Gastroesophageal sphincter (tissue), 4 donors: ENCODE results near the gene HAUS2. TPM values are rescaled to one million over a fixed set of nuclear protein-coding genes. Genes with fewer than 3 reads are reported as not detected.
A peak's percentile ranks its signal among the peaks of the same experiment; 100 is the strongest.

ENCODE experiments used
- ATAC-seq: fragments of 150-250 bp; one replicate; pipeline ENCODE4 v1.9.1; 2016; ENCODE audit warnings: mild to moderate bottlenecking, moderate library complexity
- H3K27ac ChIP-seq, 4 donors: fragments of 200-600 bp; sonication (generic) in 3 of 4; 1 replicate in 3 of 4; 2 replicates in 1 of 4; pipeline ENCODE4 v1.5.1; 2016 to 2019
- H3K27me3 ChIP-seq: fragments of 200-600 bp; sonication (generic); one replicate; pipeline ENCODE4 v1.5.1; 2019
- H3K36me3 ChIP-seq, 2 donors: fragments of 200-600 bp; sonication (generic); one replicate each; pipeline ENCODE4 v1.5.1; 2019; ENCODE audit warnings: control low read depth in 1 of 2
- H3K4me1 ChIP-seq, 3 donors: fragments of 200-600 bp; sonication (generic); 1 replicate in 2 of 3; 2 replicates in 1 of 3; pipeline ENCODE4 v1.5.1; 2016 to 2019; ENCODE audit warnings: control low read depth in 2 of 3
- H3K4me3 ChIP-seq, 2 donors: fragments of 200-600 bp; sonication (generic); one replicate each; pipeline ENCODE4 v1.5.1; 2019; ENCODE audit warnings: mild to moderate bottlenecking in 1 of 2, moderate library complexity in 1 of 2
- H3K9me3 ChIP-seq, 3 donors: fragments of 200-600 bp; sonication (generic); one replicate each; pipeline ENCODE4 v1.5.1; 2017 to 2019; ENCODE audit warnings: control low read depth in 2 of 3
- CTCF ChIP-seq, 4 experiments: fragments of 200-600 bp in 2 of 4; fragments of 450-650 bp in 2 of 4; sonication (generic) in 1 of 4; IDR thresholded peaks; one replicate each; pipeline ENCODE4 v1.5.1; 2017 to 2019; ENCODE audit warnings: antibody characterized with exemption in 4 of 4, mild to moderate bottlenecking in 2 of 4, moderate library complexity in 2 of 4
- EP300 ChIP-seq: sonication (generic); formaldehyde crosslinking; IDR thresholded peaks from one replicate; pipeline ENCODE4 v1.6.1; 2017; ENCODE audit warnings: antibody characterized with exemption, mild to moderate bottlenecking
- POLR2A ChIP-seq, 2 donors: fragments of 450-650 bp; IDR thresholded peaks; one replicate each; pipeline ENCODE4 v1.6.1; 2017; ENCODE audit warnings: antibody characterized with exemption in 2 of 2, mild to moderate bottlenecking in 2 of 2, moderate library complexity in 1 of 2
- POLR2AphosphoS5 ChIP-seq: sonication (generic); formaldehyde crosslinking; IDR thresholded peaks from one replicate; pipeline ENCODE4 v1.6.1; 2017; ENCODE audit warnings: antibody characterized with exemption
- WGBS, 2 donors: methylation state at CpG; one replicate each; pipeline ENCODE4 v1.1.5; 2018; ENCODE audit warnings: low coverage in 1 of 2; 5-methylcytosine and 5-hydroxymethylcytosine counted together
- total RNA-seq, 4 donors: library from RNA; depleted of rRNA; stranded (reverse); fragments of >200 nt; gene quantifications; one replicate each; pipeline ENCODE4 v1.1.0, GENCODE V29; 2016

HAUS2 gene
- total RNA-seq, 4 donors from 2014 or later: 15.3 to 42.2 (median 32.3) TPM

GRCh38 chr15:42575188-42576039 is 26.8 kb downstream of the HAUS2 start, which contains the start of gene STARD9:
TSS of gene STARD9 (plus strand) at chr15:42575606. CDS start at chr15:42575716, 110 bp downstream.
- Histone ChIP-seq H3K9me3 (no peaks in the 10 kb centered on the region), H3K4me3 (peak within 1 kb of the TSS; percentile 81 to 93), H3K27ac (peak within 1 kb of the TSS; percentile 83 to 98 (median 95)), H3K36me3 (no peaks in the 10 kb centered on the region), H3K27me3 (no peaks in the 10 kb centered on the region), H3K4me1 (peaks cover 0 to 54% (median 13%) of the 10 kb centered on the region in 3 donors)
- 0% methylated on average over 2 to 12 of the region's 95 CpGs for WGBS, 2 donors
- TF ChIP-seq CTCF (IDR thresholded peaks at IDR 0.05): peak in 2 of 4 experiments; percentile 13 to 17
- peak; percentile 55 for TF ChIP-seq POLR2AphosphoS5
- TF ChIP-seq POLR2A (IDR thresholded peaks at IDR 0.05): peak; percentile 75 to 77
- no peak for TF ChIP-seq EP300
- ATAC-seq: peak; percentile 97

GRCh38 chr15:42576040-42576594 is 27.5 kb downstream of the HAUS2 start:
- peak overlapping the region; percentile 83 to 98 (median 95) for H3K27ac ChIP-seq
- no peaks in the 10 kb centered on the region for H3K27me3 ChIP-seq
- peaks cover 0 to 61% (median 13%) of the 10 kb centered on the region in 3 donors for H3K4me1 ChIP-seq
- peak overlapping the region; percentile 81 to 93 for H3K4me3 ChIP-seq
- no peak for ATAC-seq
- no peak for TF ChIP-seq POLR2AphosphoS5
- 0 to 2% methylated on average over 12 to 15 of the region's 16 CpGs for WGBS, 2 donors
- no peaks in the 10 kb centered on the region for H3K9me3 ChIP-seq
- no peaks in the 10 kb centered on the region for H3K36me3 ChIP-seq

- WGBS, 2 donors: 40 to 55% methylated on average over 1 of the region's 1 CpG
- peak overlapping the region in 3 of 4 donors; percentile 93 to 98 (median 97) for H3K27ac ChIP-seq
Measured at GRCh38 chr15:42576776-42577175, 28.1 kb downstream of the HAUS2 start.

GRCh38 chr15:42577514-42578031 is 28.9 kb downstream of the HAUS2 start:
- TF ChIP-seq CTCF (IDR thresholded peaks at IDR 0.05): no peak
- no peak for TF ChIP-seq POLR2A (IDR thresholded peaks at IDR 0.05)
- TF ChIP-seq POLR2AphosphoS5: peak; percentile 10
- Histone ChIP-seq H3K4me3 (peak overlapping the region in 1 of 2 donors; percentile 93), H3K27ac (peak overlapping the region in 3 of 4 donors; percentile 69 to 97 (median 93)), H3K4me1 (peaks cover 9 to 75% (median 21%) of the 10 kb centered on the region in 3 donors), H3K9me3 (no peaks in the 10 kb centered on the region), H3K36me3 (no peaks in the 10 kb centered on the region), H3K27me3 (no peaks in the 10 kb centered on the region)
- ATAC-seq: no peak
- WGBS, 2 donors: 0 to 20% methylated on average over 1 of the region's 1 CpG

More at GRCh38 chr15:42576776-42577175, 28.1 kb downstream of the HAUS2 start:
- ATAC-seq: no peak
- Histone ChIP-seq H3K9me3 (no peaks in the 10 kb centered on the region), H3K27me3 (no peaks in the 10 kb centered on the region), H3K4me3 (peak overlapping the region; percentile 81 to 93), H3K4me1 (peaks cover 1 to 67% (median 14%) of the 10 kb centered on the region in 3 donors), H3K36me3 (no peaks in the 10 kb centered on the region)
- TF ChIP-seq EP300 (no peak), CTCF (IDR thresholded peaks at IDR 0.05) (no peak), POLR2A (IDR thresholded peaks at IDR 0.05) (no peak), POLR2AphosphoS5 (no peak)

- peaks cover 17 to 90% (median 34%) of the 10 kb centered on the region in 3 donors for H3K4me1 ChIP-seq
- no peak for ATAC-seq
- no peaks in the 10 kb centered on the region for H3K36me3 ChIP-seq
- TF ChIP-seq POLR2A (IDR thresholded peaks at IDR 0.05): no peak
- TF ChIP-seq POLR2AphosphoS5: no peak
- TF ChIP-seq EP300: no peak
- no peak for TF ChIP-seq CTCF (IDR thresholded peaks at IDR 0.05)
- H3K27me3 ChIP-seq: no peaks in the 10 kb centered on the region
- H3K27ac ChIP-seq: no peak overlapping the region
- no peak overlapping the region for H3K4me3 ChIP-seq
- H3K9me3 ChIP-seq: no peaks in the 10 kb centered on the region
- WGBS, 2 donors: 80 to 81% methylated on average over 1 to 2 of the region's 2 CpGs
Measured at GRCh38 chr15:42578984-42579537, 30.4 kb downstream of the HAUS2 start.
